A673 (cell line): ENCODE results near the gene MBTPS1. TPM values are rescaled to one million over a fixed set of nuclear protein-coding genes. Genes with fewer than 3 reads are reported as not detected.

Source experiments
- BruUV-seq: library from RNA; stranded (reverse); fragments of 400-500 nt; replicated peaks from 2 replicates; lab custom pipeline; 2021; lab: Mats Ljungman, UMichigan
- CTCF ChIA-PET: fragments of 300-600 bp; sonication (Branson Sonifier 250); formaldehyde crosslinking; loops from one replicate; lab custom pipeline; 2022; ENCODE audit warnings: antibody characterized with exemption; lab: Charles Lee
- POLR2A ChIA-PET: fragments of 300-600 bp; sonication (Branson Sonifier 250); formaldehyde crosslinking; loops from one replicate; lab custom pipeline; 2022; ENCODE audit warnings: antibody characterized with exemption; ENCODE audit not compliant: low non-redundant PET; lab: Charles Lee
- DNase-seq: peaks from one replicate; pipeline ENCODE4 v3.0.0-alpha.2; 2015; ENCODE audit warnings: low spot score
- H3K27ac ChIP-seq: fragments of 200-600 bp; sonication (generic); 2 replicates; pipeline ENCODE4 v1.5.1; 2016; ENCODE audit warnings: mixed run types, low read depth, mild to moderate bottlenecking, mixed read lengths, antibody characterized with exemption, low read length; ENCODE audit not compliant: poor library complexity, severe bottlenecking
- H3K27me3 ChIP-seq: fragments of 200-600 bp; sonication (generic); replicated peaks from 2 replicates; pipeline ENCODE4 v1.6.1; 2017; ENCODE audit warnings: mixed run types, low read depth, mild to moderate bottlenecking, mixed read lengths, antibody characterized with exemption, low read length; ENCODE audit not compliant: insufficient read depth, poor library complexity
- H3K36me3 ChIP-seq: fragments of 200-600 bp; sonication (generic); 2 replicates; pipeline ENCODE4 v1.6.1; 2016; ENCODE audit warnings: mixed run types, mild to moderate bottlenecking, mixed read lengths, antibody characterized with exemption, low read length; ENCODE audit not compliant: insufficient read depth, poor library complexity, severe bottlenecking
- H3K4me1 ChIP-seq: fragments of 200-600 bp; sonication (generic); 2 replicates; pipeline ENCODE4 v1.6.1; 2017; ENCODE audit warnings: mixed run types, mild to moderate bottlenecking, mixed read lengths, antibody characterized with exemption, low read length; ENCODE audit not compliant: insufficient read depth, poor library complexity, severe bottlenecking
- H3K4me3 ChIP-seq: fragments of 200-600 bp; sonication (generic); 2 replicates; pipeline ENCODE4 v1.5.1; 2016; ENCODE audit warnings: low read depth, mixed run types, mild to moderate bottlenecking, mixed read lengths, low read length; ENCODE audit not compliant: poor library complexity, severe bottlenecking
- H3K9me3 ChIP-seq: fragments of 200-600 bp; sonication (generic); 2 replicates; pipeline ENCODE4 v1.6.1; 2016; ENCODE audit warnings: mixed run types, low read depth, mild to moderate bottlenecking, mixed read lengths, antibody characterized with exemption, low read length; ENCODE audit not compliant: poor library complexity, severe bottlenecking
- EZH2 ChIP-seq: fragments of 200-600 bp; sonication (generic); IDR thresholded peaks from 2 replicates; pipeline ENCODE4 v1.6.1; 2017; ENCODE audit warnings: borderline replicate concordance, low read depth, mild to moderate bottlenecking, mixed read lengths, antibody characterized with exemption, low read length; ENCODE audit not compliant: poor library complexity, severe bottlenecking
- intact Hi-C: fragments of 100-400 bp; cut with micrococcal nuclease; formaldehyde crosslinking; loops from one replicate; pipeline ENCODE4 v1.10.0; 2022; ENCODE audit not compliant: unreplicated experiment
- total RNA-seq: library from RNA; stranded (reverse); gene quantifications from 2 replicates; pipeline ENCODE4 v1.2.3, GENCODE V29; 2021
- TF ChIP-seq, protein P1 (sequence below): fragments of 300-800, 200-600 bp; sonication (generic); conservative IDR thresholded peaks from 2 replicates; pipeline ENCODE4 v1.5.1; 2017; ENCODE audit warnings: low read depth, mild to moderate bottlenecking, antibody characterized with exemption, low read length, moderate library complexity, mixed read lengths

MBTPS1 gene
- total RNA-seq, 1 experiment from 2014 or later = 82.0 TPM

DNA sequence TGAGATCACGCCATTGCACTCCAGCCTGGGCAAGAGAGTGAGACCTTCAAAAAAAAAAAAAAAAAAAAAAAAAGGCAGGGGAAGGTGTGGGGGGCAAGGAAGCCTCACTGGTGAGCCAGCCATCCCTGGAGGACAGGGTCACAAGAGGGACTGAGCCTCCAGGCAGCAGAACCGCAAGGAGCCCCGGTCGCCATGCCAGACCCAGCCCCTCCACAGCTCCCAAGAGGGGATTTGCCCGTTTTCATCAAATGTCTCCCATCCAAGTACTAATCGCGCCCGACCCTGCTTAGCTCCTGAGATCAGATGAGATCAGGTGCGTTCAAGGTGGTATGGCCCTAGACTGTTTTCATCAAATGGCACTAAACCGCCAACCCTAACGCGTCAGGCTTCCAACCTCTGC, 77.0 kb downstream of the MBTPS1 start:
- Histone ChIP-seq H3K27me3 (no peaks in the 10 kb centered on the region), H3K4me3 (no peak overlapping the region), H3K36me3 (no peaks in the 10 kb centered on the region), H3K27ac (no peak overlapping the region), H3K4me1 (no peaks in the 10 kb centered on the region), H3K9me3 (no peaks in the 10 kb centered on the region)
- TF ChIP-seq, protein P1, sequence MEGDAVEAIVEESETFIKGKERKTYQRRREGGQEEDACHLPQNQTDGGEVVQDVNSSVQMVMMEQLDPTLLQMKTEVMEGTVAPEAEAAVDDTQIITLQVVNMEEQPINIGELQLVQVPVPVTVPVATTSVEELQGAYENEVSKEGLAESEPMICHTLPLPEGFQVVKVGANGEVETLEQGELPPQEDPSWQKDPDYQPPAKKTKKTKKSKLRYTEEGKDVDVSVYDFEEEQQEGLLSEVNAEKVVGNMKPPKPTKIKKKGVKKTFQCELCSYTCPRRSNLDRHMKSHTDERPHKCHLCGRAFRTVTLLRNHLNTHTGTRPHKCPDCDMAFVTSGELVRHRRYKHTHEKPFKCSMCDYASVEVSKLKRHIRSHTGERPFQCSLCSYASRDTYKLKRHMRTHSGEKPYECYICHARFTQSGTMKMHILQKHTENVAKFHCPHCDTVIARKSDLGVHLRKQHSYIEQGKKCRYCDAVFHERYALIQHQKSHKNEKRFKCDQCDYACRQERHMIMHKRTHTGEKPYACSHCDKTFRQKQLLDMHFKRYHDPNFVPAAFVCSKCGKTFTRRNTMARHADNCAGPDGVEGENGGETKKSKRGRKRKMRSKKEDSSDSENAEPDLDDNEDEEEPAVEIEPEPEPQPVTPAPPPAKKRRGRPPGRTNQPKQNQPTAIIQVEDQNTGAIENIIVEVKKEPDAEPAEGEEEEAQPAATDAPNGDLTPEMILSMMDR = no peak
- TF ChIP-seq EZH2 = no peak
- ChIA-PET CTCF (no interaction called here), POLR2A (no interaction called here)
- no peak for DNase-seq
- intact Hi-C loops = no loop called here
- BruUV-seq = no TSS peak

DNA sequence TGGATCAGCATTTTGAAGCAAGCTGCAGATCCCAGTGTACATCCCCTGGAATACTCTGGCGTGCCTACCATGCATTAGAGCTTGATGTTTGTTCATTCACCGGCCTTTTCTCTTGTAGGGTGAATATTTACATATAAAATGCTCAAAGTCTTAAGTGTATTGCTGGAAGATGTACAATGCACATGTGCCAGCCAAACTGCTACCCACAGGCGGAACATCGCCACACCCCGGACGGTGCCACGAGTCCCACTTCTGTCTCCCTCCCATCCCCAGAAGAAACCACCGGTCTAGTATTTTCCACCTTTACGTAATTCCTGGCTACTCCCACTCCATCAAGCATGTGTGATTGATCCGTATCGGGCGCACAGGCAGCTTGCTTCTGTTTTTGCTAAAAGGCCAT, 78.3 kb downstream of the MBTPS1 start:
- Histone ChIP-seq H3K27ac (no peak overlapping the region), H3K4me3 (no peak overlapping the region), H3K4me1 (no peaks in the 10 kb centered on the region), H3K36me3 (no peaks in the 10 kb centered on the region), H3K27me3 (no peaks in the 10 kb centered on the region), H3K9me3 (no peaks in the 10 kb centered on the region)
- no peak for DNase-seq
- TF ChIP-seq EZH2 = no peak
- TF ChIP-seq, protein P1 = no peak
- intact Hi-C loops = no loop called here
- ChIA-PET CTCF (no interaction called here), POLR2A (no interaction called here)
- BruUV-seq = no TSS peak

DNA sequence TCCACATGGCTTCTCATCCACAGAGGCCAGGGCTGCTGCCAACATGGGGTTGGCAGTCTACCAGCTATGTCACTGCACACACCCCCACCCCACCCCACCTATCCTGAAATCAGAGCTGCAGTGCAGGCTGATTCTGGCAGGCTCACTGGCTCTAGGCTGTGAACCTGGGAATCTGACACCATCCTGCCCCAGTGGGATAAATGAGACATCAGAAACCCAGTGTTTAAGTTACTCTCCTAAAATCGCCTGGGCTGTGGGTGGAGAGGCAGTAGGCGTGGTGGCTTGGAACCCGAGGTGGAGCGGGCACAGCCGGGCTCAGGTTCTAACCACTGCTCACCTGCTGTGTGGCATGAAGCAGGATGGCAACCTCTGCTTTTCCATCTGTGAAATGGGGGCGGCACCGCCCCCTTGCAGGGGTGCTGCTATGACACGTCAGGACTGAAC, 79.7 kb downstream of the MBTPS1 start:
- POLR2A ChIA-PET = no interaction called here

More for the DNA sequence above, 79.7 kb downstream of the MBTPS1 start:
- no peaks in the 10 kb centered on the region for H3K27me3 ChIP-seq
- CTCF ChIA-PET = no interaction called here
- no peak for TF ChIP-seq EZH2
- TF ChIP-seq, protein P1 = no peak
- H3K4me3 ChIP-seq = no peak overlapping the region
- BruUV-seq = no TSS peak
- H3K36me3 ChIP-seq = no peaks in the 10 kb centered on the region
- H3K9me3 ChIP-seq = no peaks in the 10 kb centered on the region
- intact Hi-C loops = no loop called here
- no peaks in the 10 kb centered on the region for H3K4me1 ChIP-seq
- no peak overlapping the region for H3K27ac ChIP-seq
- no peak for DNase-seq
